ENCODE measurements around the gene ZBTB32. TPM values are rescaled to one million over a fixed set of nuclear protein-coding genes. Genes with fewer than 3 reads are reported as not detected.

The ZBTB32 gene
- polyA plus RNA-seq, 1 of the 3 experiments (the other 2 are of a cell fraction), result not detected

DNA sequence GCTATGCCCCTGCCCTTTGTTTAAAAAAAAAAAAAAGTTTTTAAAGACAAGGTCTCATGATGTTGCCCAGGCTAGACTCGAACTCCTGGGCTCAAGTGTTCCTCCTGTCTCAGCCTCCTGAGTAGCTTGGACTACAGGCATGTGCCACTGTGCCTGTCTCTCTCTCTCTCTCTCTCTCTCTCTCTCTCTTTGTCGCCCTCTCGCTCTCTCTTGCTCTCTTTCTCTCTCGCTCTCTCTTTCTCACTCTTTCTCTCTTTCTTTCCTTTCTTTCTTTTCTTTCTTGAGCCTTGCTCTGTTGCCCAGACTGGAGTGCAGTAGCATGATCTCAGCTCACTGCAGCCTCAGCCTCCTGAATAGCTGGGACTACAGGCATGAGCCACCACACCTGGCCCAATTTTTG is 48.8 kb upstream of the ZBTB32 start (continued):
- TF ChIP-seq, protein P1, sequence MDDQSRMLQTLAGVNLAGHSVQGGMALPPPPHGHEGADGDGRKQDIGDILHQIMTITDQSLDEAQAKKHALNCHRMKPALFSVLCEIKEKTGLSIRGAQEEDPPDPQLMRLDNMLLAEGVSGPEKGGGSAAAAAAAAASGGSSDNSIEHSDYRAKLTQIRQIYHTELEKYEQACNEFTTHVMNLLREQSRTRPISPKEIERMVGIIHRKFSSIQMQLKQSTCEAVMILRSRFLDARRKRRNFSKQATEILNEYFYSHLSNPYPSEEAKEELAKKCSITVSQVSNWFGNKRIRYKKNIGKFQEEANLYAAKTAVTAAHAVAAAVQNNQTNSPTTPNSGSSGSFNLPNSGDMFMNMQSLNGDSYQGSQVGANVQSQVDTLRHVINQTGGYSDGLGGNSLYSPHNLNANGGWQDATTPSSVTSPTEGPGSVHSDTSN (IDR thresholded peaks at IDR 0.05), result no peak

DNA sequence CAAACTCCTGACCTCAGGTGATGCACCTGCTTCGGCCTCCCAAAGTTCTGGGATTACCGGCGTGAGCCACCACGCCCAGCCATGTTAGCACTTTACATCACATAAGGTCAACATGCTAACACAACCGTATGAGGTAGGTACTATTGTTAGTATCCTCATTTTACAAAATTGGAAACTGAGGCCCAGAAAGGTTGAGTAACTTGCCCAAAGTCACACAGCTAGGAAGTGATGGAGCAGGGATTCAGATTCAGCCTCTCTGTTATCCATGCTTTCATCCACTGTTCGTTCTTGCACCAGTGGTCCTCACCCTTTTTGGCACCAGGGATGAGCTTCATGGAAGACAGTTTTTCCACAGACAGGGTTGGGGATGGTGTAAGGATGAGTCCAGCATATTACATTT is 47.7 kb upstream of the ZBTB32 start:
- Histone ChIP-seq H3K9ac (no peak overlapping the region), H3K4me3 (ENCODE audit: low read depth in 2 of 2, low read length in 1 of 2) (no peak overlapping the region), H3K4me1 (ENCODE audit: control insufficient read depth in 1 of 2, insufficient read depth in 2 of 2, low read depth in 1 of 2, low read length in 1 of 2) (no peaks in the 10 kb centered on the region), H4K20me1 (ENCODE audit: insufficient read depth) (no peaks in the 10 kb centered on the region), H3K79me2 (ENCODE audit: insufficient read depth) (0 out of 2 replicates have a peak, but pooled peaks cover under 1% of the 10 kb centered on the region), H3K27ac (ENCODE audit: low read depth in 2 of 2, low read length in 1 of 2) (no peak overlapping the region), H3K9me3 (no peaks in the 10 kb centered on the region), H3K27me3 (ENCODE audit: insufficient read depth) (no peaks in the 10 kb centered on the region), H3K4me2 (no peak overlapping the region), H3F3A (replicated peaks; ENCODE audit: insufficient read depth) (no peaks in the 10 kb centered on the region), H2AFZ (ENCODE audit: low read depth) (no peak overlapping the region), H3K36me3 (replicated peaks in 1 of 2; ENCODE audit: control insufficient read depth in 1 of 2, insufficient read depth in 2 of 2, low read length in 1 of 2) (peaks cover 28 to 31% of the 10 kb centered on the region in 2 experiments), H3K9me2 (no peaks in the 10 kb centered on the region)
- WGBS (ENCODE audit: low lambda C conversion rate), result 89% methylated on average over 6 of the region's 6 CpGs
- ChIA-PET POLR2A (interaction anchor here (1.6 kb wide), 1 partner anchor 9 kb away, joined by 3 read pairs; the partner anchor contains the start of gene COX6B1), CTCF (interaction anchor here (1.1 to 2.8 kb wide), 5 partner anchors 10 to 162 kb away, joined by 3 to 10 read pairs (median 3); no protein-coding TSS in a partner anchor)
- TF ChIP-seq, protein P2, sequence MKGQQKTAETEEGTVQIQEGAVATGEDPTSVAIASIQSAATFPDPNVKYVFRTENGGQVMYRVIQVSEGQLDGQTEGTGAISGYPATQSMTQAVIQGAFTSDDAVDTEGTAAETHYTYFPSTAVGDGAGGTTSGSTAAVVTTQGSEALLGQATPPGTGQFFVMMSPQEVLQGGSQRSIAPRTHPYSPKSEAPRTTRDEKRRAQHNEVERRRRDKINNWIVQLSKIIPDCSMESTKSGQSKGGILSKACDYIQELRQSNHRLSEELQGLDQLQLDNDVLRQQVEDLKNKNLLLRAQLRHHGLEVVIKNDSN (IDR thresholded peaks at IDR 0.05; ENCODE audit: borderline replicate concordance, low read depth), result no peak
- TF ChIP-seq, protein P3, sequence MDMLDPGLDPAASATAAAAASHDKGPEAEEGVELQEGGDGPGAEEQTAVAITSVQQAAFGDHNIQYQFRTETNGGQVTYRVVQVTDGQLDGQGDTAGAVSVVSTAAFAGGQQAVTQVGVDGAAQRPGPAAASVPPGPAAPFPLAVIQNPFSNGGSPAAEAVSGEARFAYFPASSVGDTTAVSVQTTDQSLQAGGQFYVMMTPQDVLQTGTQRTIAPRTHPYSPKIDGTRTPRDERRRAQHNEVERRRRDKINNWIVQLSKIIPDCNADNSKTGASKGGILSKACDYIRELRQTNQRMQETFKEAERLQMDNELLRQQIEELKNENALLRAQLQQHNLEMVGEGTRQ (IDR thresholded peaks at IDR 0.05; ENCODE audit: borderline replicate concordance, low read depth, low read length), result no peak
- TF ChIP-seq, protein P4, sequence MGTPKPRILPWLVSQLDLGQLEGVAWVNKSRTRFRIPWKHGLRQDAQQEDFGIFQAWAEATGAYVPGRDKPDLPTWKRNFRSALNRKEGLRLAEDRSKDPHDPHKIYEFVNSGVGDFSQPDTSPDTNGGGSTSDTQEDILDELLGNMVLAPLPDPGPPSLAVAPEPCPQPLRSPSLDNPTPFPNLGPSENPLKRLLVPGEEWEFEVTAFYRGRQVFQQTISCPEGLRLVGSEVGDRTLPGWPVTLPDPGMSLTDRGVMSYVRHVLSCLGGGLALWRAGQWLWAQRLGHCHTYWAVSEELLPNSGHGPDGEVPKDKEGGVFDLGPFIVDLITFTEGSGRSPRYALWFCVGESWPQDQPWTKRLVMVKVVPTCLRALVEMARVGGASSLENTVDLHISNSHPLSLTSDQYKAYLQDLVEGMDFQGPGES (IDR thresholded peaks at IDR 0.05; ENCODE audit: low read depth, low read length), result no peak
- TF ChIP-seq, protein P5, sequence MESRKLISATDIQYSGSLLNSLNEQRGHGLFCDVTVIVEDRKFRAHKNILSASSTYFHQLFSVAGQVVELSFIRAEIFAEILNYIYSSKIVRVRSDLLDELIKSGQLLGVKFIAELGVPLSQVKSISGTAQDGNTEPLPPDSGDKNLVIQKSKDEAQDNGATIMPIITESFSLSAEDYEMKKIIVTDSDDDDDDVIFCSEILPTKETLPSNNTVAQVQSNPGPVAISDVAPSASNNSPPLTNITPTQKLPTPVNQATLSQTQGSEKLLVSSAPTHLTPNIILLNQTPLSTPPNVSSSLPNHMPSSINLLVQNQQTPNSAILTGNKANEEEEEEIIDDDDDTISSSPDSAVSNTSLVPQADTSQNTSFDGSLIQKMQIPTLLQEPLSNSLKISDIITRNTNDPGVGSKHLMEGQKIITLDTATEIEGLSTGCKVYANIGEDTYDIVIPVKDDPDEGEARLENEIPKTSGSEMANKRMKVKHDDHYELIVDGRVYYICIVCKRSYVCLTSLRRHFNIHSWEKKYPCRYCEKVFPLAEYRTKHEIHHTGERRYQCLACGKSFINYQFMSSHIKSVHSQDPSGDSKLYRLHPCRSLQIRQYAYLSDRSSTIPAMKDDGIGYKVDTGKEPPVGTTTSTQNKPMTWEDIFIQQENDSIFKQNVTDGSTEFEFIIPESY (IDR thresholded peaks at IDR 0.05; ENCODE audit: borderline replicate concordance, low read depth), result no peak
- no peak for TF ChIP-seq NRF1 (IDR thresholded peaks at IDR 0.05; ENCODE audit: low read depth, low read length)
- no peak for TF ChIP-seq RFX5 (IDR thresholded peaks at IDR 0.05; ENCODE audit: low read length)
- no peak for TF ChIP-seq TEAD4 (IDR thresholded peaks at IDR 0.05; ENCODE audit: borderline replicate concordance, insufficient read depth)
- TF ChIP-seq RXRA (IDR thresholded peaks at IDR 0.05; ENCODE audit: borderline replicate concordance, low read depth), result no peak
- TF ChIP-seq, protein P6, sequence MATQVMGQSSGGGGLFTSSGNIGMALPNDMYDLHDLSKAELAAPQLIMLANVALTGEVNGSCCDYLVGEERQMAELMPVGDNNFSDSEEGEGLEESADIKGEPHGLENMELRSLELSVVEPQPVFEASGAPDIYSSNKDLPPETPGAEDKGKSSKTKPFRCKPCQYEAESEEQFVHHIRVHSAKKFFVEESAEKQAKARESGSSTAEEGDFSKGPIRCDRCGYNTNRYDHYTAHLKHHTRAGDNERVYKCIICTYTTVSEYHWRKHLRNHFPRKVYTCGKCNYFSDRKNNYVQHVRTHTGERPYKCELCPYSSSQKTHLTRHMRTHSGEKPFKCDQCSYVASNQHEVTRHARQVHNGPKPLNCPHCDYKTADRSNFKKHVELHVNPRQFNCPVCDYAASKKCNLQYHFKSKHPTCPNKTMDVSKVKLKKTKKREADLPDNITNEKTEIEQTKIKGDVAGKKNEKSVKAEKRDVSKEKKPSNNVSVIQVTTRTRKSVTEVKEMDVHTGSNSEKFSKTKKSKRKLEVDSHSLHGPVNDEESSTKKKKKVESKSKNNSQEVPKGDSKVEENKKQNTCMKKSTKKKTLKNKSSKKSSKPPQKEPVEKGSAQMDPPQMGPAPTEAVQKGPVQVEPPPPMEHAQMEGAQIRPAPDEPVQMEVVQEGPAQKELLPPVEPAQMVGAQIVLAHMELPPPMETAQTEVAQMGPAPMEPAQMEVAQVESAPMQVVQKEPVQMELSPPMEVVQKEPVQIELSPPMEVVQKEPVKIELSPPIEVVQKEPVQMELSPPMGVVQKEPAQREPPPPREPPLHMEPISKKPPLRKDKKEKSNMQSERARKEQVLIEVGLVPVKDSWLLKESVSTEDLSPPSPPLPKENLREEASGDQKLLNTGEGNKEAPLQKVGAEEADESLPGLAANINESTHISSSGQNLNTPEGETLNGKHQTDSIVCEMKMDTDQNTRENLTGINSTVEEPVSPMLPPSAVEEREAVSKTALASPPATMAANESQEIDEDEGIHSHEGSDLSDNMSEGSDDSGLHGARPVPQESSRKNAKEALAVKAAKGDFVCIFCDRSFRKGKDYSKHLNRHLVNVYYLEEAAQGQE (IDR thresholded peaks at IDR 0.05; ENCODE audit: low read depth, low read length), result no peak
- no peak for TF ChIP-seq POLR2AphosphoS5 (IDR thresholded peaks at IDR 0.05; ENCODE audit: low read depth, low read length)
- TF ChIP-seq EZH2phosphoT487 (IDR thresholded peaks at IDR 0.05; ENCODE audit: borderline replicate concordance, low read depth), result no peak
- TF ChIP-seq FOSL2 (IDR thresholded peaks at IDR 0.05; ENCODE audit: borderline replicate concordance, low read depth), result no peak
- TF ChIP-seq, protein P7, sequence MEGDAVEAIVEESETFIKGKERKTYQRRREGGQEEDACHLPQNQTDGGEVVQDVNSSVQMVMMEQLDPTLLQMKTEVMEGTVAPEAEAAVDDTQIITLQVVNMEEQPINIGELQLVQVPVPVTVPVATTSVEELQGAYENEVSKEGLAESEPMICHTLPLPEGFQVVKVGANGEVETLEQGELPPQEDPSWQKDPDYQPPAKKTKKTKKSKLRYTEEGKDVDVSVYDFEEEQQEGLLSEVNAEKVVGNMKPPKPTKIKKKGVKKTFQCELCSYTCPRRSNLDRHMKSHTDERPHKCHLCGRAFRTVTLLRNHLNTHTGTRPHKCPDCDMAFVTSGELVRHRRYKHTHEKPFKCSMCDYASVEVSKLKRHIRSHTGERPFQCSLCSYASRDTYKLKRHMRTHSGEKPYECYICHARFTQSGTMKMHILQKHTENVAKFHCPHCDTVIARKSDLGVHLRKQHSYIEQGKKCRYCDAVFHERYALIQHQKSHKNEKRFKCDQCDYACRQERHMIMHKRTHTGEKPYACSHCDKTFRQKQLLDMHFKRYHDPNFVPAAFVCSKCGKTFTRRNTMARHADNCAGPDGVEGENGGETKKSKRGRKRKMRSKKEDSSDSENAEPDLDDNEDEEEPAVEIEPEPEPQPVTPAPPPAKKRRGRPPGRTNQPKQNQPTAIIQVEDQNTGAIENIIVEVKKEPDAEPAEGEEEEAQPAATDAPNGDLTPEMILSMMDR (IDR thresholded peaks at IDR 0.05), result no peak
- no peak for DNase-seq
